Measurements from ENCODE around the gene TMEM61. TPM values are rescaled to one million over a fixed set of nuclear protein-coding genes. Genes with fewer than 3 reads are reported as not detected.

Gene TMEM61
- total and polyA plus RNA-seq, 2 of the 8 experiments (the other 6 are each of a cell fraction or from before 2014, with no cell fraction given) = 0.54 to 1.4 TPM

DNA sequence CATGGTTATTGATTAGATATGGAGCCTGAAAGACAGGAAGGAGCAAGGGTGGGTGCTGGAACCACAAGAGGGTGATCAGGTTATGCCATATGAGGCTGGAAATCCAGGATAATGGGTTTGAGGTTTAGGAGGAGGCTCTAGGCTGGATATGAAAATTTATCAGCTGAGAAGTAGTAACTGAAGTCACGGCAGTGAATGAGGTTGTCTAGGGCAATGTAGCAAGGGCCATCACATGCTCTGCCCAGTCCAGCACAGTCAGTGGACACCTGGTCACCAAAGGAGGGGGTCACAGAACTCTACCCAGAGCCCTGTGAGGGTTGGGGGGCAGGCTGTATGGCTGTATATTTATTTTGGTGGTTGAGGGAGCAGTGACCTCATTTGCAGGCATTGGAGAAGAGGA lies 10.5 kb upstream of the TMEM61 start:
- TF ChIP-seq SUZ12 (IDR thresholded peaks at IDR 0.05; ENCODE audit: low read length) = no peak
- TF ChIP-seq GABPA (IDR thresholded peaks at IDR 0.05; ENCODE audit: borderline replicate concordance, insufficient read depth, low read length) = no peak
- TF ChIP-seq POU5F1 (IDR thresholded peaks at IDR 0.05; ENCODE audit: low read depth, low read length) = no peak
- TF ChIP-seq, protein P1, sequence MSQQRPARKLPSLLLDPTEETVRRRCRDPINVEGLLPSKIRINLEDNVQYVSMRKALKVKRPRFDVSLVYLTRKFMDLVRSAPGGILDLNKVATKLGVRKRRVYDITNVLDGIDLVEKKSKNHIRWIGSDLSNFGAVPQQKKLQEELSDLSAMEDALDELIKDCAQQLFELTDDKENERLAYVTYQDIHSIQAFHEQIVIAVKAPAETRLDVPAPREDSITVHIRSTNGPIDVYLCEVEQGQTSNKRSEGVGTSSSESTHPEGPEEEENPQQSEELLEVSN (IDR thresholded peaks at IDR 0.05) = no peak
- TF ChIP-seq MAFK (IDR thresholded peaks at IDR 0.05; ENCODE audit: low read depth, low read length) = no peak
- Histone ChIP-seq H2BK20ac (ENCODE audit: low read length) (peak overlapping the region; percentile 43; the same call in 1 of the 2 replicates), H3K79me2 (ENCODE audit: control insufficient read depth in 1 of 2, insufficient read depth in 2 of 2, low read length in 2 of 2) (no peaks in the 10 kb centered on the region), H3K9ac (replicated peaks in 1 of 4; ENCODE audit: extremely low read depth in 1 of 4, low read depth in 3 of 4, low read length in 3 of 4) (no peak overlapping the region), H3K4me1 (replicated peaks in 1 of 4; ENCODE audit: control insufficient read depth in 3 of 4, insufficient read depth in 4 of 4, low read length in 3 of 4) (peaks cover 0 to under 1% (median under 1%) of the 10 kb centered on the region in 4 experiments; a peak in 4 of 7 replicates), H3K27ac (ENCODE audit: low read depth, low read length) (no peak overlapping the region), H3K56ac (replicated peaks; ENCODE audit: insufficient read length, low read depth, low read length) (no peak overlapping the region), H3K9me3 (ENCODE audit: insufficient read depth in 2 of 2, low read depth in 1 of 2, low read length in 1 of 2) (no peaks in the 10 kb centered on the region), H3K27me3 (replicated peaks in 1 of 4; ENCODE audit: control insufficient read depth in 3 of 4, extremely low read depth in 1 of 4, insufficient read depth in 3 of 4, low read length in 3 of 4) (no peaks in the 10 kb centered on the region), H4K5ac (ENCODE audit: insufficient read length, low read depth, low read length) (no peak overlapping the region), H3K36me3 (ENCODE audit: control insufficient read depth in 2 of 4, insufficient read depth in 4 of 4, low read length in 3 of 4) (no peaks in the 10 kb centered on the region), H4K91ac (replicated peaks; ENCODE audit: insufficient read length, low read length) (no peak overlapping the region), H3K4ac (replicated peaks; ENCODE audit: insufficient read length, low read depth, low read length) (no peak overlapping the region), H3K79me1 (ENCODE audit: low read depth, low read length) (no peaks in the 10 kb centered on the region), H2BK12ac (ENCODE audit: low read depth, low read length) (peak overlapping the region; percentile 56; the same call in 1 of the 2 replicates), H2BK5ac (ENCODE audit: low read depth, low read length) (no peak overlapping the region; the same call in 1 of the 2 replicates), H3K4me3 (ENCODE audit: extremely low read depth in 1 of 4, insufficient read depth in 2 of 4, low read depth in 3 of 4, low read length in 4 of 4) (no peak overlapping the region), H2AFZ (ENCODE audit: low read length) (no peak overlapping the region), H4K20me1 (replicated peaks in 1 of 2; ENCODE audit: control insufficient read depth in 1 of 2, insufficient read depth in 2 of 2, low read length in 2 of 2) (no peaks in the 10 kb centered on the region), H3K14ac (ENCODE audit: insufficient read length) (no peak overlapping the region), H3K18ac (ENCODE audit: extremely low read depth, low read length) (no peak overlapping the region), H2BK15ac (ENCODE audit: low read length) (0 out of 2 replicates have a peak overlapping the region, but pooled peaks have one; percentile 53), H4K8ac (ENCODE audit: extremely low read depth, insufficient read depth, low read length) (no peak overlapping the region), H2AK5ac (ENCODE audit: low read depth, low read length) (no peak overlapping the region), H3K4me2 (ENCODE audit: insufficient read depth in 1 of 2, low read depth in 2 of 2, low read length in 2 of 2) (no peak overlapping the region), H3K23ac (ENCODE audit: insufficient read length) (no peak overlapping the region), H3K23me2 (ENCODE audit: low read depth, low read length) (no peaks in the 10 kb centered on the region), H2BK120ac (replicated peaks; ENCODE audit: low read depth, low read length) (no peak overlapping the region)
- FAIRE-seq (no peak), DNase-seq (ENCODE audit: low read depth in 1 of 2, low spot score in 2 of 2) (no peak)
- ChIA-PET CTCF (ENCODE audit: partially characterized antibody) (interaction anchor here (1.0 to 1.2 kb wide), 3 partner anchors 9 to 25 kb away, joined by 3 to 5 read pairs (median 4); no protein-coding TSS in a partner anchor), POLR2A (ENCODE audit: partially characterized antibody) (no interaction called here)
- 94% methylated on average over 1 of the region's 1 CpG; no CpG with 5 or more reads in 1 of the 2 experiments for WGBS, 2 experiments (ENCODE audit: extremely low coverage in 1 of 2, insufficient coverage in 1 of 2, insufficient read length in 1 of 2, insufficient replicate concordance in 2 of 2, low coverage in 1 of 2, low lambda C conversion rate in 2 of 2, missing lambda C conversion rate in 1 of 2)

Measured in H1 (cell line).